Anterior cingulate cortex (tissue), 58 donors: ENCODE measurements around the gene ZNF639.
"Not testable (repeated sequence)": the region's sequence is repeated elsewhere in the genome, so short reads cannot be mapped to it uniquely, and the experiment has no call there.

Experiments
- DNase-seq, 58 donors: peaks; one replicate each; lab custom pipeline; 2025; lab: John Stamatoyannopoulos, UW

ZNF639 gene

GRCh38 chr3:179322286-179323196 is at the start of gene ZNF639:
ZNF639 (plus strand) TSS chr3:179323031; CDS start chr3:179328294, 5,263 bp downstream.
- DNase-seq = peak in 56 of 58 donors; percentile 14 to 80 (median 68)

GRCh38 chr3:179274434-179274833 is 48.4 kb upstream of the ZNF639 start:
- not testable (repeated sequence) for DNase-seq

- no peak for DNase-seq
Measured at GRCh38 chr3:179276001-179276400, 46.8 kb upstream of the ZNF639 start.

- no peak for DNase-seq
Measured at GRCh38 chr3:179276743-179277142, 46.1 kb upstream of the ZNF639 start.

GRCh38 chr3:179278151-179278550 is 44.7 kb upstream of the ZNF639 start:
- DNase-seq = no peak

GRCh38 chr3:179278932-179279693 is 43.7 kb upstream of the ZNF639 start:
- no peak for DNase-seq

GRCh38 chr3:179279837-179280236 is 43.0 kb upstream of the ZNF639 start:
- DNase-seq = no peak

GRCh38 chr3:179281825-179282224 is 41.0 kb upstream of the ZNF639 start:
- no peak for DNase-seq

GRCh38 chr3:179286331-179286730 is 36.5 kb upstream of the ZNF639 start:
- no peak for DNase-seq

GRCh38 chr3:179288845-179289244 is 34.0 kb upstream of the ZNF639 start:
- no peak for DNase-seq

- DNase-seq = no peak
Measured at GRCh38 chr3:179289295-179289694, 33.5 kb upstream of the ZNF639 start.

- DNase-seq = no peak
Measured at GRCh38 chr3:179292450-179292849, 30.4 kb upstream of the ZNF639 start.

- DNase-seq = no peak
Measured at GRCh38 chr3:179297971-179298725, 24.7 kb upstream of the ZNF639 start.

- no peak for DNase-seq
Measured at GRCh38 chr3:179299316-179299715, 23.5 kb upstream of the ZNF639 start.

- DNase-seq = no peak
Measured at GRCh38 chr3:179299999-179300613, 22.7 kb upstream of the ZNF639 start.

- no peak for DNase-seq
Measured at GRCh38 chr3:179301645-179302044, 21.2 kb upstream of the ZNF639 start.

GRCh38 chr3:179302111-179302510 is 20.7 kb upstream of the ZNF639 start:
- DNase-seq = no peak

- DNase-seq = no peak
Measured at GRCh38 chr3:179304605-179305004, 18.2 kb upstream of the ZNF639 start.

- DNase-seq = not testable (repeated sequence)
Measured at GRCh38 chr3:179307362-179307761, 15.5 kb upstream of the ZNF639 start.

- no peak for DNase-seq
Measured at GRCh38 chr3:179308001-179308400, 14.8 kb upstream of the ZNF639 start.
